Measurements from ENCODE around the gene A4GNT.
"Not testable (repeated sequence)": the region's sequence is repeated elsewhere in the genome, so short reads cannot be mapped to it uniquely, and the experiment has no call there.

The A4GNT gene

GRCh38 chr3:138132239-138132638 is at the start of gene A4GNT:
Gene A4GNT (minus strand): TSS chr3:138132390. CDS start chr3:138131256, 1,134 bp downstream.
- no peak for DNase-seq (ENCODE audit: low spot score)

- peak; percentile 10 for DNase-seq (ENCODE audit: low spot score)
Observed at GRCh38 chr3:138180375-138181029, 48.3 kb upstream of the A4GNT start.

GRCh38 chr3:138174421-138175131 is 42.4 kb upstream of the A4GNT start, which contains the start of gene DBR1:
Gene DBR1 (minus strand): TSS chr3:138174921. CDS start chr3:138174795, 126 bp downstream.
- peak; percentile 85 for DNase-seq (ENCODE audit: low spot score)

GRCh38 chr3:138173769-138174420 is 41.7 kb upstream of the A4GNT start:
- peak; percentile 5 for DNase-seq (ENCODE audit: low spot score)

GRCh38 chr3:138172625-138173024 is 40.4 kb upstream of the A4GNT start:
- DNase-seq (ENCODE audit: low spot score): no peak

GRCh38 chr3:138165061-138165460 is 32.9 kb upstream of the A4GNT start:
- DNase-seq (ENCODE audit: low spot score): no peak

- DNase-seq (ENCODE audit: low spot score): no peak
Observed at GRCh38 chr3:138157743-138158142, 25.6 kb upstream of the A4GNT start.

GRCh38 chr3:138154534-138154933 is 22.3 kb upstream of the A4GNT start:
- no peak for DNase-seq (ENCODE audit: low spot score)

- DNase-seq (ENCODE audit: low spot score): no peak
Observed at GRCh38 chr3:138148503-138148902, 16.3 kb upstream of the A4GNT start.

- DNase-seq (ENCODE audit: low spot score): not testable (repeated sequence)
Observed at GRCh38 chr3:138142181-138142580, 10.0 kb upstream of the A4GNT start.

GRCh38 chr3:138140940-138141339 is 8.8 kb upstream of the A4GNT start:
- no peak for DNase-seq (ENCODE audit: low spot score)

- no peak for DNase-seq (ENCODE audit: low spot score)
Observed at GRCh38 chr3:138139691-138140090, 7.5 kb upstream of the A4GNT start.

- no peak for DNase-seq (ENCODE audit: low spot score)
Observed at GRCh38 chr3:138137861-138138260, 5.7 kb upstream of the A4GNT start.

- DNase-seq (ENCODE audit: low spot score): no peak
Observed at GRCh38 chr3:138136201-138136600, 4.0 kb upstream of the A4GNT start.

- no peak for DNase-seq (ENCODE audit: low spot score)
Observed at GRCh38 chr3:138135833-138136194, 3.6 kb upstream of the A4GNT start.

- DNase-seq (ENCODE audit: low spot score): no peak
Observed at GRCh38 chr3:138135146-138135832, 3.1 kb upstream of the A4GNT start.

GRCh38 chr3:138127636-138128365 is 4.4 kb downstream of the A4GNT start:
- DNase-seq (ENCODE audit: low spot score): no peak

- DNase-seq (ENCODE audit: low spot score): peak; percentile 48
Observed at GRCh38 chr3:138125548-138126221, 6.5 kb downstream of the A4GNT start.

- peak; percentile 57 for DNase-seq (ENCODE audit: low spot score)
Observed at GRCh38 chr3:138124706-138125355, 7.4 kb downstream of the A4GNT start.

GRCh38 chr3:138124188-138124587 is 8.0 kb downstream of the A4GNT start:
- no peak for DNase-seq (ENCODE audit: low spot score)

- no peak for DNase-seq (ENCODE audit: low spot score)
Observed at GRCh38 chr3:138119423-138119766, 12.8 kb downstream of the A4GNT start.

Measured in AG08395 (cell line).